ENCODE measurements around the gene SLC9A1. TPM values are rescaled to one million over a fixed set of nuclear protein-coding genes. Genes with fewer than 3 reads are reported as not detected.

The SLC9A1 gene
- total and polyA plus RNA-seq, 2 experiments from 2014 or later = 13.9 to 19.4 TPM

- H3K9me3 ChIP-seq (ENCODE audit: low read depth) = no peaks in the 10 kb centered on the region
- no peak overlapping the region for H3K27ac ChIP-seq
- no peak for TF ChIP-seq CTCF (IDR thresholded peaks at IDR 0.05; ENCODE audit: low read depth, low read length)
- H3K4me1 ChIP-seq (ENCODE audit: low read depth) = peaks cover 27% of the 10 kb centered on the region
- no peak for DNase-seq (ENCODE audit: low read depth in 1 of 2, low spot score in 1 of 2)
- H3K36me3 ChIP-seq = no peaks in the 10 kb centered on the region
- H3K27me3 ChIP-seq = no peaks in the 10 kb centered on the region
- no peak overlapping the region for H3K4me3 ChIP-seq
Observed at GRCh38 chr1:27150641-27151040, 4.3 kb downstream of the SLC9A1 start.

- TF ChIP-seq CTCF (IDR thresholded peaks at IDR 0.05; ENCODE audit: low read depth, low read length) = no peak
- H3K36me3 ChIP-seq = no peaks in the 10 kb centered on the region
- no peak overlapping the region for H3K27ac ChIP-seq
- DNase-seq (ENCODE audit: low read depth in 1 of 2, low spot score in 1 of 2) = no peak
- peaks cover 27% of the 10 kb centered on the region for H3K4me1 ChIP-seq (ENCODE audit: low read depth)
- no peaks in the 10 kb centered on the region for H3K27me3 ChIP-seq
- no peaks in the 10 kb centered on the region for H3K9me3 ChIP-seq (ENCODE audit: low read depth)
- no peak overlapping the region for H3K4me3 ChIP-seq
Observed at GRCh38 chr1:27150183-27150582, 4.7 kb downstream of the SLC9A1 start.

GRCh38 chr1:27149762-27150113, 5.2 kb downstream of the SLC9A1 start:
- no peaks in the 10 kb centered on the region for H3K36me3 ChIP-seq
- no peak overlapping the region for H3K4me3 ChIP-seq
- no peak for DNase-seq (ENCODE audit: low read depth in 1 of 2, low spot score in 1 of 2)
- H3K9me3 ChIP-seq (ENCODE audit: low read depth) = no peaks in the 10 kb centered on the region
- H3K27me3 ChIP-seq = no peaks in the 10 kb centered on the region
- H3K4me1 ChIP-seq (ENCODE audit: low read depth) = peaks cover 27% of the 10 kb centered on the region
- no peak for TF ChIP-seq CTCF (IDR thresholded peaks at IDR 0.05; ENCODE audit: low read depth, low read length)
- no peak overlapping the region for H3K27ac ChIP-seq

- H3K4me3 ChIP-seq = no peak overlapping the region
- no peaks in the 10 kb centered on the region for H3K27me3 ChIP-seq
- H3K36me3 ChIP-seq = no peaks in the 10 kb centered on the region
- DNase-seq (ENCODE audit: low read depth in 1 of 2, low spot score in 1 of 2) = no peak
- peaks cover 24% of the 10 kb centered on the region for H3K4me1 ChIP-seq (ENCODE audit: low read depth)
- no peak for TF ChIP-seq CTCF (IDR thresholded peaks at IDR 0.05; ENCODE audit: low read depth, low read length)
- no peaks in the 10 kb centered on the region for H3K9me3 ChIP-seq (ENCODE audit: low read depth)
- peak overlapping the region; percentile 9 for H3K27ac ChIP-seq
Observed at GRCh38 chr1:27149084-27149761, 5.7 kb downstream of the SLC9A1 start.

- Histone ChIP-seq H3K27ac (peak overlapping the region; percentile 53), H3K27me3 (no peaks in the 10 kb centered on the region), H3K36me3 (no peaks in the 10 kb centered on the region), H3K4me3 (no peak overlapping the region), H3K4me1 (ENCODE audit: low read depth) (peaks cover 17% of the 10 kb centered on the region), H3K9me3 (ENCODE audit: low read depth) (no peaks in the 10 kb centered on the region)
- no peak for TF ChIP-seq CTCF (IDR thresholded peaks at IDR 0.05; ENCODE audit: low read depth, low read length)
- DNase-seq (ENCODE audit: low read depth in 1 of 2, low spot score in 1 of 2) = no peak
Observed at GRCh38 chr1:27148591-27148990, 6.3 kb downstream of the SLC9A1 start.
